Peyer's patch (tissue), 4 donors: Measurements from ENCODE around the gene C3orf52. TPM values are rescaled to one million over a fixed set of nuclear protein-coding genes. Genes with fewer than 3 reads are reported as not detected.

Experiments used
- DNase-seq, 3 donors: peaks; one replicate each; pipeline ENCODE4 v3.0.0-alpha.2; 2017 to 2019
- H3K27ac ChIP-seq, 4 donors: fragments of 200-600 bp; sonication (generic); one replicate each; pipeline ENCODE4 v1.5.1; 2016 to 2019
- H3K27me3 ChIP-seq, 2 donors: fragments of 200-600 bp; sonication (generic); one replicate each; pipeline ENCODE4 v1.5.1; 2019
- H3K36me3 ChIP-seq, 3 donors: fragments of 200-600 bp; sonication (generic); one replicate each; pipeline ENCODE4 v1.5.1; 2016 to 2019
- H3K4me1 ChIP-seq, 4 donors: fragments of 200-600 bp; sonication (generic); one replicate each; pipeline ENCODE4 v1.5.1; 2016 to 2019
- H3K4me3 ChIP-seq, 4 donors: fragments of 200-600 bp; sonication (generic); 1 replicate in 3 of 4; 2 replicates in 1 of 4; pipeline ENCODE4 v1.5.1; 2016 to 2019; ENCODE audit warnings: mild to moderate bottlenecking in 1 of 4
- H3K9me3 ChIP-seq, 4 donors: fragments of 200-600 bp; sonication (generic); one replicate each; pipeline ENCODE4 v1.5.1; 2016 to 2019; ENCODE audit warnings: mild to moderate bottlenecking in 1 of 4
- CTCF ChIP-seq, 6 experiments: fragments of 450-650 bp in 4 of 6; fragments of 200-600 bp in 2 of 6; sonication (generic) in 1 of 6; IDR thresholded peaks; one replicate each; pipeline ENCODE4 v1.5.1; 2017 to 2019; ENCODE audit warnings: antibody characterized with exemption in 6 of 6, mild to moderate bottlenecking in 3 of 6, moderate library complexity in 1 of 6
- POLR2A ChIP-seq, 2 donors: fragments of 450-650 bp; IDR thresholded peaks; one replicate each; pipeline ENCODE4 v1.5.1; 2017; ENCODE audit warnings: antibody characterized with exemption in 2 of 2, mild to moderate bottlenecking in 2 of 2, moderate library complexity in 2 of 2
- total RNA-seq, 4 donors: library from RNA; depleted of rRNA; stranded (reverse); fragments of >200 nt; gene quantifications; one replicate each; pipeline ENCODE4 v1.1.0, GENCODE V29; 2016

Gene C3orf52
- total RNA-seq, 4 donors from 2014 or later, result 13.2 to 31.0 (median 25.9) TPM

- Histone ChIP-seq H3K27ac (no peak overlapping the region), H3K9me3 (no peaks in the 10 kb centered on the region), H3K4me3 (no peak overlapping the region), H3K4me1 (no peaks in the 10 kb centered on the region), H3K36me3 (no peaks in the 10 kb centered on the region), H3K27me3 (no peaks in the 10 kb centered on the region)
- TF ChIP-seq POLR2A (IDR thresholded peaks at IDR 0.05) (no peak), CTCF (IDR thresholded peaks at IDR 0.05) (no peak)
- DNase-seq, result no peak
These were observed 31.2 kb downstream of the C3orf52 start for GRCh38 chr3:112117415-112117814.

GRCh38 chr3:112117841-112118571, 31.8 kb downstream of the C3orf52 start:
- no peaks in the 10 kb centered on the region for H3K9me3 ChIP-seq
- H3K27me3 ChIP-seq, result no peaks in the 10 kb centered on the region
- TF ChIP-seq POLR2A (IDR thresholded peaks at IDR 0.05) (no peak), CTCF (IDR thresholded peaks at IDR 0.05) (peak in 1 of 6 experiments; percentile 6)
- H3K27ac ChIP-seq, result peak overlapping the region in 1 of 4 donors; percentile 20
- no peaks in the 10 kb centered on the region for H3K36me3 ChIP-seq
- DNase-seq, result peak in 2 of 3 donors; percentile 62 to 68
- H3K4me1 ChIP-seq, result no peaks in the 10 kb centered on the region
- no peak overlapping the region for H3K4me3 ChIP-seq

- no peak for DNase-seq
- Histone ChIP-seq H3K4me3 (no peak overlapping the region), H3K9me3 (no peaks in the 10 kb centered on the region), H3K36me3 (no peaks in the 10 kb centered on the region), H3K27me3 (no peaks in the 10 kb centered on the region), H3K4me1 (no peaks in the 10 kb centered on the region), H3K27ac (peak overlapping the region in 1 of 4 donors; percentile 34)
- TF ChIP-seq CTCF (IDR thresholded peaks at IDR 0.05) (no peak), POLR2A (IDR thresholded peaks at IDR 0.05) (no peak)
These were observed 34.0 kb downstream of the C3orf52 start for GRCh38 chr3:112119962-112120836.

GRCh38 chr3:112121577-112122547, 35.7 kb downstream of the C3orf52 start:
- Histone ChIP-seq H3K9me3 (no peaks in the 10 kb centered on the region), H3K27me3 (no peaks in the 10 kb centered on the region), H3K4me3 (no peak overlapping the region), H3K36me3 (no peaks in the 10 kb centered on the region), H3K4me1 (peaks cover 0 to 3% (median 0%) of the 10 kb centered on the region in 4 donors), H3K27ac (no peak overlapping the region)
- TF ChIP-seq POLR2A (IDR thresholded peaks at IDR 0.05), result no peak
- no peak for TF ChIP-seq CTCF (IDR thresholded peaks at IDR 0.05)
- no peak for DNase-seq

GRCh38 chr3:112122870-112123269, 36.7 kb downstream of the C3orf52 start:
- Histone ChIP-seq H3K4me3 (no peak overlapping the region), H3K27me3 (no peaks in the 10 kb centered on the region), H3K27ac (no peak overlapping the region), H3K4me1 (peaks cover 0 to 5% (median 0%) of the 10 kb centered on the region in 4 donors), H3K9me3 (no peaks in the 10 kb centered on the region), H3K36me3 (no peaks in the 10 kb centered on the region)
- no peak for TF ChIP-seq CTCF (IDR thresholded peaks at IDR 0.05)
- TF ChIP-seq POLR2A (IDR thresholded peaks at IDR 0.05), result no peak
- no peak for DNase-seq
